NCI-H1436 (cell line): Measurements from ENCODE around the gene KASH5.
A peak's percentile ranks its signal among the peaks of the same experiment; 100 is the strongest.

Source experiments
- DNase-seq: peaks from one replicate; lab custom pipeline; 2025; lab: John Stamatoyannopoulos, UW

Gene KASH5

GRCh38 chr19:49395581-49396407 is 7.7 kb downstream of the KASH5 start:
- no peak for DNase-seq

- DNase-seq = no peak
These were observed 8.9 kb downstream of the KASH5 start for GRCh38 chr19:49396738-49397505.

GRCh38 chr19:49398001-49398615 is 10.1 kb downstream of the KASH5 start:
- no peak for DNase-seq

GRCh38 chr19:49398931-49399330 is 10.9 kb downstream of the KASH5 start:
- DNase-seq = no peak

GRCh38 chr19:49400029-49400428 is 12.0 kb downstream of the KASH5 start:
- DNase-seq = no peak

- peak; percentile 84 for DNase-seq
These were observed 15.5 kb downstream of the KASH5 start for GRCh38 chr19:49403404-49404187.

- no peak for DNase-seq
These were observed 19.0 kb downstream of the KASH5 start for GRCh38 chr19:49407079-49407478.

- no peak for DNase-seq
These were observed 19.5 kb downstream of the KASH5 start for GRCh38 chr19:49407482-49408015.

GRCh38 chr19:49408816-49409440 is 20.9 kb downstream of the KASH5 start:
- no peak for DNase-seq

GRCh38 chr19:49409441-49410029 is 21.5 kb downstream of the KASH5 start:
- no peak for DNase-seq

GRCh38 chr19:49411681-49412326 is 23.8 kb downstream of the KASH5 start:
- no peak for DNase-seq

GRCh38 chr19:49413348-49413747 is 25.3 kb downstream of the KASH5 start:
- no peak for DNase-seq

GRCh38 chr19:49414256-49414655 is 26.2 kb downstream of the KASH5 start:
- no peak for DNase-seq

- no peak for DNase-seq
These were observed 27.2 kb downstream of the KASH5 start for GRCh38 chr19:49415102-49415809.

- no peak for DNase-seq
These were observed 27.8 kb downstream of the KASH5 start for GRCh38 chr19:49415810-49416200.

GRCh38 chr19:49417088-49417487 is 29.0 kb downstream of the KASH5 start:
- no peak for DNase-seq

GRCh38 chr19:49418511-49418910 is 30.5 kb downstream of the KASH5 start:
- no peak for DNase-seq

GRCh38 chr19:49419173-49419572 is 31.1 kb downstream of the KASH5 start:
- DNase-seq = no peak

- no peak for DNase-seq
These were observed 32.2 kb downstream of the KASH5 start for GRCh38 chr19:49420227-49420626.
